NCI-H1930 (cell line): ENCODE results near the gene SNX32.

Experiments
- DNase-seq, 2 experiments: peaks; one replicate each; lab custom pipeline; 2025; lab: John Stamatoyannopoulos, UW

SNX32 gene

GRCh38 chr11:65833297-65834030, at the start of gene SNX32:
Gene SNX32 (plus strand): TSS chr11:65833963. CDS start chr11:65834066, 103 bp downstream.
- peak; percentile 91 to 95 for DNase-seq

- no peak for DNase-seq
Observed at GRCh38 chr11:65785319-65786007, 48.3 kb upstream of the SNX32 start.

- DNase-seq, result no peak
Observed at GRCh38 chr11:65786008-65786785, 47.6 kb upstream of the SNX32 start.

- no peak for DNase-seq
Observed at GRCh38 chr11:65786786-65787636, 46.8 kb upstream of the SNX32 start, which contains the start of gene OVOL1. Gene OVOL1 (plus strand): TSS chr11:65787063. CDS start chr11:65787374, 311 bp downstream.

- no peak for DNase-seq
Observed at GRCh38 chr11:65787649-65788622, 45.8 kb upstream of the SNX32 start.

GRCh38 chr11:65788821-65789220, 44.9 kb upstream of the SNX32 start:
- DNase-seq, result no peak

- DNase-seq, result no peak
Observed at GRCh38 chr11:65789230-65790103, 44.3 kb upstream of the SNX32 start.

- DNase-seq, result no peak
Observed at GRCh38 chr11:65790104-65790901, 43.5 kb upstream of the SNX32 start.

- no peak for DNase-seq
Observed at GRCh38 chr11:65790902-65791650, 42.7 kb upstream of the SNX32 start.

- DNase-seq, result no peak
Observed at GRCh38 chr11:65791719-65792213, 42.0 kb upstream of the SNX32 start.

- no peak for DNase-seq
Observed at GRCh38 chr11:65792456-65792855, 41.3 kb upstream of the SNX32 start.

- DNase-seq, result no peak
Observed at GRCh38 chr11:65793144-65793581, 40.6 kb upstream of the SNX32 start.

GRCh38 chr11:65793625-65794400, 40.0 kb upstream of the SNX32 start:
- no peak for DNase-seq

- DNase-seq, result no peak
Observed at GRCh38 chr11:65794570-65795510, 38.9 kb upstream of the SNX32 start.

GRCh38 chr11:65796726-65797601, 36.8 kb upstream of the SNX32 start:
- DNase-seq, result no peak
